ENCODE data around the gene FAM184B.

DNA sequence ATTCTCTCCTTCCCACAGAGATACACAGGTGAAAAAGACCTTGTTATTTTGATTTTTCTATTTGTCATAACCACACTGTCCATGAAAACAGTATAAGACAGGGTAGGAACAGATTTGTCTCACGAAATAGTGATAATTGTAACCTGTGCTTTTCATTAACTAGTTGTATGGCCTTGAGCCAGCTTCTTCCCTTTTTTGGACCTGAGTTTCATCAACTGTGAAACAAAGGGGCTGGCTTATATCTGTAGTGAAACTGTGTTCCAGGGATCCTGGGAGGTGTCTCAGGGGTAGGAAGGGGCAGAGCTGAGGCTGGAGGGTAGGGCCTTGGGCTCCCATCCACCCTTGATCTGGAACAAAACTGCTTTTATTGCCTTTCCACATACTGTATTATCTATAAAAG is 116.1 kb downstream of the FAM184B start:
- TF ChIP-seq TARDBP (IDR thresholded peaks at IDR 0.05) = no peak
- no peak for TF ChIP-seq NFRKB (IDR thresholded peaks at IDR 0.05)
- TF ChIP-seq ELF4 (IDR thresholded peaks at IDR 0.05) = no peak
- no peak for TF ChIP-seq ARNT (IDR thresholded peaks at IDR 0.05)

All from HEK293T (cell line).